Activated T-cell treated with anti-CD3 and anti-CD28 coated beads, Interleukin-2, amount 50 U/mL, for 72 hours (primary cell): ENCODE measurements around the gene NBPF1. TPM values are rescaled to one million over a fixed set of nuclear protein-coding genes. Genes with fewer than 3 reads are reported as not detected.
"Not testable (repeated sequence)": the region's sequence is repeated elsewhere in the genome, so short reads cannot be mapped to it uniquely, and the experiment has no call there.

Source experiments
- ATAC-seq, 2 donors: fragments of 150-1000 bp; cut with Tn5 transposase; replicated peaks in 1 of 2; 2 replicates each; pipeline ENCODE4 v1.10.0; 2021; ENCODE audit warnings: moderate library complexity in 2 of 2, mild to moderate bottlenecking in 1 of 2
- DNase-seq, 2 donors: peaks; one replicate each; pipeline ENCODE4 v3.0.0; 2021 to 2022; ENCODE audit warnings: mixed read lengths in 1 of 2
- H3K27ac Mint-ChIP-seq: one replicate; pipeline ENCODE4 v1.8.0; 2022; ENCODE audit warnings: mild to moderate bottlenecking, moderate library complexity, mixed read lengths
- H3K27me3 Mint-ChIP-seq: one replicate; pipeline ENCODE4 v1.8.0; 2022; ENCODE audit warnings: low read depth, mixed read lengths
- H3K36me3 Mint-ChIP-seq, 2 donors: one replicate each; pipeline ENCODE4 v1.8.0; 2022; ENCODE audit warnings: mixed read lengths in 2 of 2, mild to moderate bottlenecking in 1 of 2; ENCODE audit not compliant: insufficient read depth in 2 of 2
- H3K4me1 Mint-ChIP-seq: one replicate; pipeline ENCODE4 v1.8.0; 2022; ENCODE audit warnings: low read depth, mixed read lengths
- H3K4me3 Mint-ChIP-seq, 2 donors: one replicate each; pipeline ENCODE4 v1.8.0; 2022; ENCODE audit warnings: mild to moderate bottlenecking in 2 of 2, mixed read lengths in 2 of 2, moderate library complexity in 2 of 2
- H3K9me3 Mint-ChIP-seq, 2 donors: one replicate each; pipeline ENCODE4 v1.8.0; 2022; ENCODE audit warnings: mixed read lengths in 2 of 2
- total RNA-seq, 2 donors: library from RNA; stranded (reverse); gene quantifications; one replicate each; pipeline ENCODE4 v1.2.3, GENCODE V29; 2022

NBPF1 gene
- total RNA-seq, result 10 to 100 TPM; 14.7 to 17.6 TPM

GRCh38 chr1:16613185-16614147 lies at the start of gene NBPF1:
Gene NBPF1 (minus strand): TSS chr1:16613564.
- Mint-ChIP-seq H3K27me3 (no peaks in the 10 kb centered on the region), H3K4me3 (no peak within 1 kb of the TSS), H3K36me3 (no peaks in the 10 kb centered on the region), H3K27ac (no peak within 1 kb of the TSS), H3K9me3 (no peaks in the 10 kb centered on the region), H3K4me1 (no peaks in the 10 kb centered on the region)
- peak; percentile 96 for ATAC-seq
- peak; percentile 96 to 98 for DNase-seq

- H3K27ac Mint-ChIP-seq, ATAC-seq, H3K4me1 Mint-ChIP-seq, H3K36me3 Mint-ChIP-seq, H3K9me3 Mint-ChIP-seq, DNase-seq, H3K4me3 Mint-ChIP-seq, H3K27me3 Mint-ChIP-seq: not testable (repeated sequence)
Observed at GRCh38 chr1:16658234-16658633, 44.9 kb upstream of the NBPF1 start.

- not testable (repeated sequence) for ATAC-seq, H3K4me3 Mint-ChIP-seq, H3K27me3 Mint-ChIP-seq
Observed at GRCh38 chr1:16656981-16657683, 43.8 kb upstream of the NBPF1 start.

GRCh38 chr1:16656574-16656973 lies 43.2 kb upstream of the NBPF1 start:
- H3K9me3 Mint-ChIP-seq, H3K4me3 Mint-ChIP-seq, H3K27me3 Mint-ChIP-seq, H3K36me3 Mint-ChIP-seq, H3K4me1 Mint-ChIP-seq, DNase-seq, H3K27ac Mint-ChIP-seq: not testable (repeated sequence)
- ATAC-seq, result peak; percentile 60 to 77

More at GRCh38 chr1:16656981-16657683, 43.8 kb upstream of the NBPF1 start:
- not testable (repeated sequence) for H3K36me3 Mint-ChIP-seq, H3K4me1 Mint-ChIP-seq, DNase-seq, H3K27ac Mint-ChIP-seq, H3K9me3 Mint-ChIP-seq

- not testable (repeated sequence) for H3K4me1 Mint-ChIP-seq, H3K36me3 Mint-ChIP-seq, H3K4me3 Mint-ChIP-seq, H3K9me3 Mint-ChIP-seq, H3K27me3 Mint-ChIP-seq, ATAC-seq, DNase-seq, H3K27ac Mint-ChIP-seq
Observed at GRCh38 chr1:16651560-16651959, 38.2 kb upstream of the NBPF1 start.

GRCh38 chr1:16649960-16650359 lies 36.6 kb upstream of the NBPF1 start:
- not testable (repeated sequence) for H3K27ac Mint-ChIP-seq, H3K9me3 Mint-ChIP-seq, DNase-seq, H3K4me1 Mint-ChIP-seq, H3K36me3 Mint-ChIP-seq, H3K27me3 Mint-ChIP-seq, ATAC-seq, H3K4me3 Mint-ChIP-seq

GRCh38 chr1:16649390-16649789 lies 36.0 kb upstream of the NBPF1 start:
- not testable (repeated sequence) for H3K36me3 Mint-ChIP-seq
- DNase-seq, result peak; percentile 0 to 11

GRCh38 chr1:16648756-16649155 lies 35.4 kb upstream of the NBPF1 start:
- not testable (repeated sequence) for H3K27ac Mint-ChIP-seq, H3K36me3 Mint-ChIP-seq, ATAC-seq, H3K9me3 Mint-ChIP-seq, H3K4me3 Mint-ChIP-seq, H3K4me1 Mint-ChIP-seq, H3K27me3 Mint-ChIP-seq
- peak in 1 of 2 donors; percentile 1 for DNase-seq

More at GRCh38 chr1:16649390-16649789, 36.0 kb upstream of the NBPF1 start:
- H3K4me3 Mint-ChIP-seq, H3K4me1 Mint-ChIP-seq, H3K9me3 Mint-ChIP-seq, H3K27ac Mint-ChIP-seq, ATAC-seq, H3K27me3 Mint-ChIP-seq: not testable (repeated sequence)

GRCh38 chr1:16648250-16648649 lies 34.9 kb upstream of the NBPF1 start:
- H3K27ac Mint-ChIP-seq, ATAC-seq, DNase-seq, H3K4me1 Mint-ChIP-seq, H3K36me3 Mint-ChIP-seq, H3K9me3 Mint-ChIP-seq, H3K4me3 Mint-ChIP-seq, H3K27me3 Mint-ChIP-seq: not testable (repeated sequence)

DNA sequence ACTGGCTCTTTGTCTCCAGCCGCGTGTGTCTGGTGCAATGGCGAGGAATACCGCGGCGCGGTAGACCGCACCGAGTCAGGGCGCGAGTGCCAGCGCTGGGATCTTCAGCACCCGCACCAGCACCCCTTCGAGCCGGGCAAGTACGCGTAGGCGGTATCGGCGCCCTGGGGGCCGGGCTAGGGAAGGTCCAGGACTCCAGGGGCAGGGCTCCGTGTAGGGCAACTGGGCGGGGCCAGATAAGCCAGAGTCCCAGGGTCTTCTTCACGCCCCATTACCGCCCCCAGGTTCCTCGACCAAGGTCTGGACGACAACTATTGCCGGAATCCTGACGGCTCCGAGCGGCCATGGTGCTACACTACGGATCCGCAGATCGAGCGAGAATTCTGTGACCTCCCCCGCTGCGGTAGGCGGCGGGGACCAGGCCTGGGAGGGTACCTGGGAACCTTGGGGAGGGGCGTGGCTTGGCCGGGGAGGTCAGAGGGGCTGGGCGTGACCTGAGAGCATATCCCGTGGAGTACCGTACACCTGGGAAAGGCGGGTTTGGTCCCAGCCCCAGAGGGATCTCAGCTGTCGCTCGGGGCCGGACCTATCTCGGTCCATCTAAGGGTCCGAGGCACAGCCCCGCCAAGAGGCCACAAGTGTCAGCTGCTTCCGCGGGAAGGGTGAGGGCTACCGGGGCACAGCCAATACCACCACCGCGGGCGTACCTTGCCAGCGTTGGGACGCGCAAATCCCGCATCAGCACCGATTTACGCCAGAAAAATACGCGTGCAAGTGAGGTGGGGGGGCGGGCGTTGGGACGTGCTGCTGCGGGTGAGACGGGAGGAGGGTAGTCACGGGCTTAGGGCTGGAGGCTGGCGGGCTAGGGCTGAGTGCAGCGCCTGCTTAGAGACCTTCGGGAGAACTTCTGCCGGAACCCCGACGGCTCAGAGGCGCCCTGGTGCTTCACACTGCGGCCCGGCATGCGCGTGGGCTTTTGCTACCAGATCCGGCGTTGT lies 34.1 kb upstream of the NBPF1 start:
- H3K27me3 Mint-ChIP-seq, ATAC-seq, H3K9me3 Mint-ChIP-seq, H3K4me1 Mint-ChIP-seq, H3K27ac Mint-ChIP-seq, H3K36me3 Mint-ChIP-seq: not testable (repeated sequence)
- DNase-seq, result peak; percentile 20 to 36
- peak overlapping the region; percentile 31 to 61 for H3K4me3 Mint-ChIP-seq

DNA sequence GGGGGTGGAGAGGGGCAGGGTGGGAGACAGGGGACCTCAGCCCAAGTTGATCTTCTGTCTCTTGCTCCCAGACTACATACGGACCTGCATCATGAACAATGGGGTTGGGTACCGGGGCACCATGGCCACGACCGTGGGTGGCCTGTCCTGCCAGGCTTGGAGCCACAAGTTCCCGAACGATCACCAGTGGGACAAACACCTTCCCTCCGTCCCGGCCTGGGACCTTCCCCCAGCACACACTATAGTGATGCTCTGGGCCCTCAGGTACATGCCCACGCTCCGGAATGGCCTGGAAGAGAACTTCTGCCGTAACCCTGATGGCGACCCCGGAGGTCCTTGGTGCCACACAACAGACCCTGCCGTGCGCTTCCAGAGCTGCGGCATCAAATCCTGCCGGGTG lies 33.4 kb upstream of the NBPF1 start:
- H3K36me3 Mint-ChIP-seq, DNase-seq, H3K27ac Mint-ChIP-seq, H3K27me3 Mint-ChIP-seq, H3K9me3 Mint-ChIP-seq, ATAC-seq, H3K4me1 Mint-ChIP-seq, H3K4me3 Mint-ChIP-seq: not testable (repeated sequence)

DNA sequence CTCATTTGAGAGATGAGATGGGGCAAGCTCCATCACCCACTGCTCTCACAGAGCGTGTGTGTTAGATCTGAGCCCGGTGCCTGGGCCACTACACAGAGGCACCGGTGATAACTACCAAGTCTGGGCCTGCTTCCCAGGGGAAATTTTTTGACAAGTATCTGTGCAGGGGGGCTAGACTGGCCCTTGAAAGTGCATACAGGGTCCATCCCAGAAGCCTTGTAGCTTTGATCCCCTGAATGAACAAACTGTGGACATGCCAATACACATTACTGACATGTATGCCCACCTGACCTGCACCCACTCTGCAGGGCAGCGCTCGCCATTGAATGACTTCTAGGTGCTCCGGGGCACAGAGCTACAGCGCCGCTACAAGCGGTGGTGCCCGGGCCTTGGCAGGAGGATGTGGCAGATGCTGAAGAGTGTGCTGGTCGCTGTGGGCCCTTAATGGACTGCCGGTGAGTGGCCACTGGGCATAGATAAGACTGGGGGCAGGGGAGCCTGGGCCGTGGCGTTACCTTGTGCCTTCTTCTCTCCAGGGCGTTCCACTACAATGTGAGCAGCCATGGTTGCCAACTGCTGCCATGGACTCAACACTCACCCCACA lies 32.8 kb upstream of the NBPF1 start:
- peak; percentile 4 to 5 for DNase-seq
- H3K27me3 Mint-ChIP-seq, H3K27ac Mint-ChIP-seq, ATAC-seq, H3K36me3 Mint-ChIP-seq, H3K9me3 Mint-ChIP-seq, H3K4me1 Mint-ChIP-seq: not testable (repeated sequence)
- H3K4me3 Mint-ChIP-seq, result peak overlapping the region in 1 of 2 donors; percentile 0
